ENCODE measurements around the gene ZNF646.

The ZNF646 gene

DNA sequence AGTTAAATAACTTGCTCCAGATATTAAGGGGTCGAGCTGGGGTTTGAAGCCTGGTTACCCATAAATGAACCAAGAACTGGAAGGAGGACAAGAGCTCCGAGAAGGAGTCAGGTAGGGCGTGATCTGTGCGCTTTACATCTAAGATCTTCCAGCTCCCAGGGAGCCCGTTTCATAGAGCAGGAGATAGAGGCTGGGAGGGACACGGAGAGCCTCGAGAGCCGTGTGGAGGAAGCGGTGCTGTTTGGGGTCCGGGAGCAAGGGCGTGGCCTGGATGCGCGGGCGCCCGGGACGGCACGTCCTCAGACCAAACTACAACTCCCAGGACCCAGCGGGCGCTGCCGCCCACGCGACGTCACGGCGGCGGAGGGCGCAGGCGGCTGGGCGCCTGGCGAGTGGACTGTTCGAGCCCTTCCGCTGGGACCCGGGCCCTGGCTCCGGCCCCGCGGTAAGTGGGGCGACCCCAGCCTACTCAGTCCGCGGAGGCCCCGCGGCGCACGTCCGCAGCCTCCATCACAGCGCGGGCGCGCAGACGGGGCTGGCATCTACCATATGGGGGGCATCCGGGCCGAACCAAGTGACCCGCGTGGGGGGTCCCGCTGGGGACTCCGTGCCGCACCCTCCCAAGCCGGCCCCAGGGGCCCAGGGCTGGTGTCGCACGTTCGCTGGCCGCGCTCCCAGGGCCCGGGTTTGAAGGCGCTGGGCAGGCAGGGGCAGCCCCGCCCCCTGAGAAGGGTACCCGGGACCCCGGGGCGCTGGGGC lies 34.0 kb downstream of the ZNF646 start, which contains the start of gene BCKDK:
TSS of gene BCKDK (plus strand) at position 352 of the 759 bp plus-strand sequence. CDS start 838 bp downstream, outside the sequence.
- DNase-seq (ENCODE audit: low read depth in 2 of 2) = peak; percentile 33 to 44

GRCh38 chr16:31108794-31109558 lies 34.8 kb downstream of the ZNF646 start:
- DNase-seq (ENCODE audit: low read depth in 2 of 2) = no peak

- DNase-seq (ENCODE audit: low read depth in 2 of 2) = no peak
These were observed 35.4 kb downstream of the ZNF646 start for GRCh38 chr16:31109622-31110021.

- DNase-seq (ENCODE audit: low read depth in 2 of 2) = no peak
These were observed 36.1 kb downstream of the ZNF646 start for GRCh38 chr16:31110106-31111034.

- no peak for DNase-seq (ENCODE audit: low read depth in 2 of 2)
These were observed 37.8 kb downstream of the ZNF646 start for GRCh38 chr16:31111881-31112466.

GRCh38 chr16:31112711-31113110 lies 38.5 kb downstream of the ZNF646 start:
- no peak for DNase-seq (ENCODE audit: low read depth in 2 of 2)

DNA sequence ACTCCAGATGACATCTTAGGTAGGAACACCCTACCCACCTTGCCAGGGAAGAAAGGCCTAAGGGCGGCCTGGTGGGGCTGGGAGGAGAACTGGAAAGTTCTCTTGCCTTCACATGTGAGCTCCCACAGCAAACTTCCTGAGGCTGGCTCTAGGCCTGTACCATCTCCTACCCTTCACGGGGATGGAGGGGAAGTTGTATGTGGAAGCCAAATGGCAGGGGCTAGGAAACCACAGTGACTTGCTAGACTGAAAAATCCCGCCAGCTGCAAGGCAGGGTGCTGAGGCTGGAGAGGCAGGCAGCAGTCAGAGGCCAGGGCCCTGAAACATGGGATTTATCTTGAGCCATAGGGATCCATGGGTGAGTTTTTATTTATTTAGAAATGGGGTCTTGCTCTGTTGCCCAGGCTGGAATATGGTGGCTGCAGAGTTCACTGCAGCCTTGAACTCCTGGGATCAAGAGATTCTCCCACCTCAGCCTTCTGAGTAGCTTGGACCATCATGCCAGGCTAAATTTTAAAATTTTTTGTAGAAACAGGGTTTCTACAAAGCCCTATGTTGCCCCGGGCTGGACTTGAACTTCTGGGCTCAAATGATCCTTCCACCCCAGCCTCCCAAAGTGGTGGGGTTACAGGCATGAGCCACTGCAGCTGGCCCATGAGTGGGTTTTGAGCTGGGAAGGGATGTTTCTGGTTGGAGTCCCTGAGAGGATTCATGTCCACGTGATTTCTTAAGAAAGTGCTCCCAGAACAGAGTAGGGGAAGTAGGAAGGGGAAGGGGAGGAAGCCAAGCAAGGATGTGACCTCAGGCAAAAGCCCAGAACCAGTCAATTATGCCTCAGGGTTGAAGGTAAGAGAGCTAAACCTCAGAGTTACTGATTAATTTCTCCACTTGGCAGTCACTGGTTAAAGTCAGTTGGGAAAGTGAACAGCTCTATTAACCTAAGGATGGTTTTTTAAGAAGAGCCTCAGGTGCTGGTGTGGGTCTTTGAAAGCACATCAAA lies 39.2 kb downstream of the ZNF646 start:
- no peak for DNase-seq (ENCODE audit: low read depth in 2 of 2)

- DNase-seq (ENCODE audit: low read depth in 2 of 2) = no peak
These were observed 40.2 kb downstream of the ZNF646 start for GRCh38 chr16:31114468-31114867.

- DNase-seq (ENCODE audit: low read depth in 2 of 2) = peak; percentile 95
These were observed 43.4 kb downstream of the ZNF646 start, which contains the start of gene KAT8 for GRCh38 chr16:31117384-31118222. Gene KAT8, plus strand, starts transcription at chr16:31117664. Its CDS starts 18 bp downstream, at chr16:31117682.

- no peak for DNase-seq (ENCODE audit: low read depth in 2 of 2)
These were observed 44.3 kb downstream of the ZNF646 start for GRCh38 chr16:31118223-31119155.

DNA sequence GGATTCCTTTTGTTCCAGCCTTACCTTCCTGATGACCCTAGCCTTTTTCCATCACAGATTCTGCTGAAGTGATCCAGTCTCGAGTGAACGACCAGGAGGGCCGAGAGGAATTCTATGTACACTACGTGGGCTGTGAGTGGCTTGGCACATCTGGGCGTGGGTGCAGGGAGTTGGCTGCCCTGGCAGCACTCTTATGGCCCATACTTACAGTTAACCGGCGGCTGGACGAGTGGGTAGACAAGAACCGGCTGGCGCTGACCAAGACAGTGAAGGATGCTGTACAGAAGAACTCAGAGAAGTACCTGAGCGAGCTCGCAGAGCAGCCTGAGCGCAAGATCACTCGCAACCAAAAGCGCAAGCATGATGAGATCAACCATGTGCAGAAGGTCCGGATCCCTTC lies 45.9 kb downstream of the ZNF646 start:
- DNase-seq (ENCODE audit: low read depth in 2 of 2) = no peak

- DNase-seq (ENCODE audit: low read depth in 2 of 2) = no peak
These were observed 51.6 kb downstream of the ZNF646 start for GRCh38 chr16:31125844-31126243.

GRCh38 chr16:31127182-31127581 lies 53.0 kb downstream of the ZNF646 start:
- no peak for DNase-seq (ENCODE audit: low read depth in 2 of 2)

GRCh38 chr16:31128711-31129567 lies 54.7 kb downstream of the ZNF646 start:
- DNase-seq (ENCODE audit: low read depth in 2 of 2) = no peak

DNA sequence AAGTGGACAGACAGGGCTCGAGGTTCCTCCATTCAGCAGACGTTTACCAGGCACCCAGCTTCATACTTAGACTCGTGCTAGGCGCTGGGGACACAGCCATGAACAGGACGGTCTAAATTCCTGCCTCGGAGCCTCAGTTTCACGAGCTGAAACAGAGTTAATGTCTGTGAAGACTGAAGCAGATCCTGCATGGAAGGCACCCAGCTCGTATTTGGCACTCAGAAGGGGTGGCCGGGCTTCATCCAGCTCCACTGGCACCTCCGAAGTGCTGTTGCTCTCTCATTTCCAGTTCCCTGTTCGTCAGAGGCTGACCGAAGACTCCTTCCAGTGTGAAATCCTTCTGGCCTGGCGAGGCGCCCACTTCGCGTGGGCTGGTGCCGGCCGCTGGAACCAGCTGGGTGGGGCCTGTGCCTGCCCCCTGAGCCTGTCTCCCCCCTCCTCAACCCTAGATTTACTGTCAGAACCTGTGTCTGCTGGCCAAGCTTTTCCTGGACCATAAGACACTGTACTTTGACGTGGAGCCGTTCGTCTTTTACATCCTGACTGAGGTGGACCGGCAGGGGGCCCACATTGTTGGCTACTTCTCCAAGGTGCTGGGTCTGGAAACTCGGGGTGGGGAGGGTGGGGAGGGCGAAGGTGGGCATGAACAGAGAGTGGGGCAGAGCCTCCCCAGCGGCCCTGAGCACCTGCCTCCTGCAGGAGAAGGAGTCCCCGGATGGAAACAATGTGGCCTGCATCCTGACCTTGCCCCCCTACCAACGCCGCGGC lies 55.5 kb downstream of the ZNF646 start:
- no peak for DNase-seq (ENCODE audit: low read depth in 2 of 2)

DNA sequence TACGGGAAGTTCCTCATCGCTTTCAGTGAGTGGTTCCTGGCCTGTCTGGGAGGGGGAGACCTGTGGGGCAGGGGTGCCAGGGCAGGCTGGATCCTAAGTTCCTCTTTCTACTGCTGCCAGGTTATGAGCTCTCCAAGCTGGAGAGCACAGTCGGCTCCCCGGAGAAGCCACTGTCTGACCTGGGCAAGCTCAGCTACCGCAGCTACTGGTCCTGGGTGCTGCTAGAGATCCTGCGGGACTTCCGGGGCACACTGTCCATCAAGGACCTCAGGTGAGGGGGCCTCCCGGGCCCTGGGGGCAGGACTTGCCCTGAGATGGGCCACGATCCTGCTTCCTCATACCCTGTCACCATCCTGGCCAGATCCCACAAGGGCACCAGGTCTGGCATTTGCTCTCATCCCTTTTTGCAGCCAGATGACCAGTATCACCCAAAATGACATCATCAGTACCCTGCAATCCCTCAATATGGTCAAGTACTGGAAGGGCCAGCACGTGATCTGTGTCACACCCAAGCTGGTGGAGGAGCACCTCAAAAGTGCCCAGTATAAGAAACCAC lies 56.2 kb downstream of the ZNF646 start:
- DNase-seq (ENCODE audit: low read depth in 2 of 2) = no peak
